IPS-11a (cell line): ENCODE measurements around the gene UGT1A5.
"Not testable (repeated sequence)": the region's sequence is repeated elsewhere in the genome, so short reads cannot be mapped to it uniquely, and the experiment has no call there.

Experiments
- H3K4me3 ChIP-seq: one replicate; pipeline ENCODE4 v1.5.1; 2013; ENCODE audit warnings: low read depth, low read length, control low read depth

The UGT1A5 gene

DNA sequence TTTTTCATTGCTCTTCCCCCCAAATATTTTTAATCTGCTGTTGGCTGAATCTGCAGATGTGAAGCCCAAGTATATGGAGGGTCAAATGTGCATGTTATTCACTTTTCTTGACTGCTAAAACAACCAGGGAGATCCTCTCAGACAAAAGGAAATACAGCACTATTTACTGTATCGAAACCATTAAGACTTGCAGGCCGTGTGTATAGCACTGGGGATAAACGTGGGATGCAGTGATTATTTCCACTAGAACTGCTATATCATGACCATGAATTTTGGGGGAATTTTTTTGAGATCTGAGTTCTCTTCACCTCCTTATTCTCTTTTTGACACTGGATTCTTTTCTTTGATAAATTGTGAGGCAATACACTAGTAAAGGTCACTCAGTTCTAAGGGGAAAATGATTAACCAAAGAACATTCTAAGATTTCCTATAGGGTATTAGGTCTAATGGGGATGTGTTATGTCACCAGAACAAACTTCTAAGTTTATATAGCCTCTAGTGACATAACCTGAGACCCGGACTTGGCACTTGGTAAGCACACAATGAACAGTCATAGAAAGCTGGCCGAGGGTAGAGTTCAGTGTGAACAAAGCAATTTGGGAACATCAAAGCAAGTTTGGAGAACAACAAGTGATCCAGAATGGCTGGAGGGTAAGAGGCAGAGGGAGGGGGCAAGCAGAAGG is 32.5 kb downstream of the UGT1A5 start:
- H3K4me3 ChIP-seq = no peak overlapping the region

- H3K4me3 ChIP-seq = not testable (repeated sequence)
Observed at GRCh38 chr2:233745838-233746237, 33.1 kb downstream of the UGT1A5 start.

GRCh38 chr2:233746475-233747282 is 34.0 kb downstream of the UGT1A5 start:
- H3K4me3 ChIP-seq = no peak overlapping the region

DNA sequence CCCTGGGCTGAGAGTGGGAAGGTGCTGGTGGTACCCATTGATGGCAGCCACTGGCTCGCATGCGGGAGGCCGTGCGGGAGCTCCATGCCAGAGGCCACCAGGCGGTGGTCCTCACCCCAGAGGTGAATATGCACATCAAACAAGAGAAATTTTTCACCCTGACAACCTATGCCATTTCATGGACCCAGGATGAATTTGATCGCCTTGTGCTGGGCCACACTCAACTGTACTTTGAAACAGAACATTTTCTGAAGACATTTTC is 34.5 kb downstream of the UGT1A5 start:
- no peak overlapping the region for H3K4me3 ChIP-seq

- not testable (repeated sequence) for H3K4me3 ChIP-seq
Observed at GRCh38 chr2:233750689-233751088, 38.0 kb downstream of the UGT1A5 start.

DNA sequence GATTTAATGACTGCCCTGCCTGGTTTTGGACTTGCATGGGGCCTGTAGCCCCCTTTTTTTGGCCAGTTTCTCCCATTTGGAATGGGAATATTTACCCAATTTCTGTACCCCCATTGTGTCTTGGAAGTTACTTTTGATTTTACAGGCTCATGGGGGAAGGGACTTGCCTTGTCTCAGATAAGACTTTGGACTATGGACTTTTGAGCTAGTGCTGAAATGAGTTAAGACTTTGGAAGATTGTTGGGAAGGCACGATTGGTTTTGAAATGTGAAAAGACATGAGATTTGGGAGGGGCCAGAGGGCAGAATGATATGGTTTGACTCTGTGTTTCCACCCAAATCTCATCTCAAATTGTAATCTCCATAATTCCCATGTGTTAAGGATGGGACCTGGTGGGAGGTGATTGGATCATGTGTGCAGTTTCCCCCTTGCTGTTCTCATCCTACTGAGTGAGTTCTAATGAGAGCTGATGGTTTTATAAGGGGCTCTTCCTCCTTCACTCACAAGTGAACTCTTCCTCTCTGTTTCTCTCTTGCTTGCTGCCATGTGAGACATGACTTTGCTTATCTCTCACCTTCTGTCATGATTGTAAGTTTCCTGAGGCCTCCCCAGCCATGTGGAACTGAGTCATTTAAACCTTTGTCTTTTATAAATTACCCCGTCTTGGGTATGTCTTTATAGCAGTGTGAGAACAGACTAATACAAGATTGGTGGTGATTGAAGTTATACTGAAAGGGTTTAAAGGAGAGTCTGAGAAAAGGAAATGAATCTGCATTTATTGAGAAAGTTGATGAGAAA is 38.7 kb downstream of the UGT1A5 start:
- not testable (repeated sequence) for H3K4me3 ChIP-seq

DNA sequence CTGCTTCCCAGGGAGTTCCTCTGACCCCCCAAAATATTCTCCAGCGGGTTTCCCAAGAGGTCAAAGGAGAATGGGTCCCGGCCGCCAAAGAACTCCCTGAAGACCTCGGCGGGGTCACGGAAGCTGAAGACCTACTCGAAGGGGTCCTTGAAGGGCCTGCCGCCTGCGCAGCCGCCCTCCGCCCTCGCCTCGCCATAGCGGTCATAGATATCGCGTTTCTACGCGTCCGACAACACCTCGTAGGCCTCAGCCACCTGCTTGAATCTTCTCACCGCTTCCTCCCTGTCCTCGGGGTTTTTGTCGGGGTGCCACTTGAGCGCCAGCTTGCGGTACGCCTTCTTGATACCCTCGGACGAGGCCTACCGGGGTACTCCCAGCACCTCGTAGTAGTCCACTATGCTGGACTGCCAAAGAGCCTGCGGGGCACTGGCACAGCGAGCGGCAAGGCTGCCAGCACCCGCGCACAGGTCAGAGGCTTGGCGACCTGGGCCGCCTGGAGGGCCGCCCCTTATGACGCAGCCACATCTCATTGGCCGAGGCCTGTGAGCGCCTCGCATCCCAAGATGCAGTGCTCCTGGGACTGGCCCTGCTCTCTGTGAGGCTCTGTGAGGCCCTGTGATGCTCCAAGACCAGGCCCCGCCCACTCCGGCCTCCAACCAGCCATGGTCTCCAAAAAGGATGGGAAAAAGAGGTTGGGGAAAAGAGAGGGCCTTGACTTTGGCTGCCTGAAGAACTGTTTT is 42.3 kb downstream of the UGT1A5 start:
- no peak overlapping the region for H3K4me3 ChIP-seq

- no peak overlapping the region for H3K4me3 ChIP-seq
Observed at GRCh38 chr2:233756429-233757081, 43.8 kb downstream of the UGT1A5 start.

DNA sequence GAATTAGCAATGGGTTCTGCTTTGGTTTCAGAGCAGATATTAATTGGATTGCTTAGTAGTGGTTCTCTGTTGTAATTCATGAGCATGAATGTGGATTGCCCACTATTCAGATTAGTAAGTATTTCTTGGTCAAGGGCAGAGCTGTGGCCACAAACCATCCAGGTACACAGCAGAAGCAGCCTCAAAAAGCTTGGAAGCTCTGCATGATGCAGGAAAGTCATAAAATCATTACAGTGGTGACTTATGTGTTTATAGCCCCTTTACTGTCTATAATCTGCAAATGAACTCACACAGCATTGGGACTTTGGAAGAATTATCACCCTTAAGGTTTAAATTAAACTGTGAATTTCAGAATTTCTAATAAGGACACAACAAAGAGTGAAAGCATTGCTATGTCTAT is 45.4 kb downstream of the UGT1A5 start:
- no peak overlapping the region for H3K4me3 ChIP-seq

- no peak overlapping the region for H3K4me3 ChIP-seq
Observed at GRCh38 chr2:233758849-233759248, 46.1 kb downstream of the UGT1A5 start.

- H3K4me3 ChIP-seq = no peak within 1 kb of the TSS
Observed at GRCh38 chr2:233760043-233760442, 47.3 kb downstream of the UGT1A5 start, which contains the start of gene UGT1A1. Gene UGT1A1 (plus strand): TSS chr2:233760270. CDS start chr2:233760288, 18 bp downstream.

GRCh38 chr2:233761040-233761769 is 48.5 kb downstream of the UGT1A5 start:
- no peak overlapping the region for H3K4me3 ChIP-seq

GRCh38 chr2:233764264-233764663 is 51.6 kb downstream of the UGT1A5 start:
- H3K4me3 ChIP-seq = no peak overlapping the region

GRCh38 chr2:233764761-233765160 is 52.1 kb downstream of the UGT1A5 start:
- no peak overlapping the region for H3K4me3 ChIP-seq

DNA sequence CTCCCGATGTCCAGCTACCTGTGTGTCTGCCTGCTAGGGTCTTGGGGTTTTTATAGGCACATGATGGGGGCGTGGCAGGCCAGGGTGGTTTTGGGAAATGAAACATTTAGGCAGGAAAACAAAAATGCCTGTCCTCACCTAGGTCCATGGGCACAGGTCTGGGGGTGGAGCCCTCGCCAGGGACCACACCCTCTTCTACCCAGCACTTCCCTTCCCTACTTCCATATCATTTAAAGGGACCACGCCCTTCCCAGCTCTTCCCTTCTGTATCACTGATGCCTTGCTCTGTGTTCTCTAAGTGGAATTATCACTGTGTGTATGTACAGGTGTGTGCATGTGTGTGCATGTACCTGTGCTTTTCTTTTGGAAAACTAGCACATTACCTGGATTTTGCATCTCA is 53.7 kb downstream of the UGT1A5 start:
- H3K4me3 ChIP-seq = no peak overlapping the region

GRCh38 chr2:233768076-233768475 is 55.4 kb downstream of the UGT1A5 start:
- H3K4me3 ChIP-seq = no peak overlapping the region

DNA sequence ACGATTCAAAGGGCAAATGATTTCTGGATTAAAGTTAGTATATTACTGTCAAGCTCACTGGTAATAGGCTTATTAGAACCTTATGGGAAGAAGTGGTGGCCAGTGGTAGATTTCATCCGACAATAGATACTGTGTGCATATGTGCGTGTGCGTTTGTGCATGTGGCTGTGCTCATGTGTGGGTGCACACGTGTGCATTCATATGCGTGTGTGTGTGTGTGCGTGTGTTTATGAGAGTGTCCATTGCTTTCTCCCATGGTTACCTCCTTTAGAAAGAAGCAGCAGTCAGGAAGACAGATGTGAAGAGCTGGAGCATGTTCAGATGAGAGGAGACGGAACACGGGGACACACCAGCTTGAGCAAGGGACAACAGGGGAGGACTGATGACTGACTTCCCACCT is 56.6 kb downstream of the UGT1A5 start:
- H3K4me3 ChIP-seq = no peak overlapping the region

GRCh38 chr2:233772153-233772552 is 59.4 kb downstream of the UGT1A5 start:
- no peak overlapping the region for H3K4me3 ChIP-seq

DNA sequence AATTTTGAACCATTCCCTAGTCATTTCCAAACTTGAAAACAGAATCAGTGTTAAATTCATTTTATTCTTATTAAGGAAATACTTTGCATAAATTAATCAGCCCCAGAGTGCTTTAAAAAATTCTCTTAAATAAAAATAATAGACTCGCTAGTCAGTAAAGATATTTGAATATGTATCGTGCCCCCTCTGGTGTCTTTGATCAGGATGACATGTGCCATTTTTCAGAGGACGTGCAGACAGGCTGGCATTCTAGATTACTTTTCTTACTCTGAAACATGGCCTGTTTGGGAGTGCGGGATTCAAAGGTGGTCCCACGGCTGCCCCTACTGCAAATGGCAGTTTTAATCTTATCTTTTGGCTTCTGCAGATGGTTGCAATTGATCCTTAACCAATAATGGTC is 59.9 kb downstream of the UGT1A5 start:
- H3K4me3 ChIP-seq = no peak overlapping the region

DNA sequence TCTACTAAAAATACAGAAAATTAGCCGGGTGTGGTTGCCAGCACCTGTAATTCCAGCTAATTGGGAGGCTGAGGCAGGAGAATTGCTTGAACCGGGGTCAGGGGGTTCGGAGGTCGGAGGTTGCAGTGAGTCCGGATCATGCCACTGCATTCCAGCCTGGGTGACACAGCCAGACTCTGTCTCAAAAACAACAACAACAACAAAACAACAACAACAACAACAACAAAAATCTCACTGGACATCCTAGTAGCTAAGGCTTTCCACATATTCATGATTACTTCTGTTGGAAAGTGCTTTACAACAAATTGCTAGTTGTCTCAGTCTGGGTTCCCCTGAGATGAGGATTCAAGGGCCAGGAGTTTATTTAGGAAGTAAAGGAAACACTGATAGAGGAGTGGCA is 61.1 kb downstream of the UGT1A5 start:
- no peak overlapping the region for H3K4me3 ChIP-seq
